ENCODE data around the gene ABCA3. TPM values are rescaled to one million over a fixed set of nuclear protein-coding genes. Genes with fewer than 3 reads are reported as not detected.

ABCA3 gene
- total RNA-seq, 1 donor from 2014 or later: 11.1 TPM

GRCh38 chr16:2324296-2324859, 16.1 kb downstream of the ABCA3 start:
- no peaks in the 10 kb centered on the region for H3K4me1 Mint-ChIP-seq (ENCODE audit: low read depth)
- no peaks in the 10 kb centered on the region for H3K9me3 Mint-ChIP-seq

DNA sequence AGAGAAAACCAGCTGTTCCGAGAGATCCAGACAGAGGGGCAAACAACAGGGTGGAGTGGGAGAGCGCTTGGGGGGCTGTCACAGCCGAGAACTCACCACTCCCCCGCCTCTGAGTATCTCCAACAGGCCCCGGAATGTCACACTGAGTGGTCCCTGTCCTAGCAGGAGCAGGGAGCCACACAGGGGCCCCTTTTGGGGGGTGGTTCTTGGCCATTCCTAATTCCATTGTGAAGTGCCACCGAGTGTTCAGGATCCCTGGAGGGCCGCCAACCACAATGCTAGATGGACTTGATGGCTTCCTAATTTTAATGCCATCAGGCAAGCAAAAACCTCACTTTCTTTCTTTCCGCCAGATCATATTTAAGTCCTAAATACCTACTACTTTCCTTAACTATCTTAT, 16.8 kb downstream of the ABCA3 start:
- H3K4me1 Mint-ChIP-seq (ENCODE audit: low read depth): no peaks in the 10 kb centered on the region
- H3K4me3 Mint-ChIP-seq (ENCODE audit: low read depth): no peak overlapping the region
- H3K36me3 Mint-ChIP-seq (ENCODE audit: low read depth): no peaks in the 10 kb centered on the region
- H3K27me3 Mint-ChIP-seq (ENCODE audit: low read depth): no peaks in the 10 kb centered on the region
- intact Hi-C loops (cut with micrococcal nuclease): no loop called here
- H3K9me3 Mint-ChIP-seq: no peaks in the 10 kb centered on the region
- H3K27ac Mint-ChIP-seq: no peak overlapping the region
- no peak for DNase-seq (ENCODE audit: low spot score)

More at GRCh38 chr16:2324296-2324859, 16.1 kb downstream of the ABCA3 start:
- no peak for DNase-seq (ENCODE audit: low spot score)
- no peak overlapping the region for H3K4me3 Mint-ChIP-seq (ENCODE audit: low read depth)
- H3K27me3 Mint-ChIP-seq (ENCODE audit: low read depth): no peaks in the 10 kb centered on the region
- intact Hi-C loops (cut with micrococcal nuclease): no loop called here
- no peak overlapping the region for H3K27ac Mint-ChIP-seq
- no peaks in the 10 kb centered on the region for H3K36me3 Mint-ChIP-seq (ENCODE audit: low read depth)

DNA sequence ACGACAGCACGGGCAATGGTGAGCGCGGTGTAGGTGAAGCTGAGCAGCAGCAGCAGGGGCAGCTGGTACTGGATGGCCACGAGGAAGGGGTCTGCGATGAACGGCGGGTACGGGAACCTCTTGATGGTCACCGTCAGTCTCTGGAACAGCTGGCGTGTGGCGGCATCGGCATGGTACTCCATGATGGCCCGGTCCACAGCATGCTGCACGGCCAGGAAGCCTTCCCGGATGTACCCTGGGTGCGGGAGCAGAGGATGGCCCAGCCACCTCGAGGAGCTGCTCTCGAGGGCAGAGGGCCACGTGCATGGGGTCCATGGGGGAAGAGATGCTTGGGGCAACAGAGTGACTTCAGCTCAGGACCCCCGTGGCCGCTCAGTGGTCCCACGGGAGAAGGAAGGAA, 20.9 kb downstream of the ABCA3 start:
- H3K9me3 Mint-ChIP-seq: no peaks in the 10 kb centered on the region
- no peaks in the 10 kb centered on the region for H3K36me3 Mint-ChIP-seq (ENCODE audit: low read depth)
- H3K27me3 Mint-ChIP-seq (ENCODE audit: low read depth): no peaks in the 10 kb centered on the region
- no peak overlapping the region for H3K4me3 Mint-ChIP-seq (ENCODE audit: low read depth)
- DNase-seq (ENCODE audit: low spot score): no peak
- H3K27ac Mint-ChIP-seq: no peak overlapping the region
- intact Hi-C loops (cut with micrococcal nuclease): no loop called here
- H3K4me1 Mint-ChIP-seq (ENCODE audit: low read depth): no peaks in the 10 kb centered on the region

DNA sequence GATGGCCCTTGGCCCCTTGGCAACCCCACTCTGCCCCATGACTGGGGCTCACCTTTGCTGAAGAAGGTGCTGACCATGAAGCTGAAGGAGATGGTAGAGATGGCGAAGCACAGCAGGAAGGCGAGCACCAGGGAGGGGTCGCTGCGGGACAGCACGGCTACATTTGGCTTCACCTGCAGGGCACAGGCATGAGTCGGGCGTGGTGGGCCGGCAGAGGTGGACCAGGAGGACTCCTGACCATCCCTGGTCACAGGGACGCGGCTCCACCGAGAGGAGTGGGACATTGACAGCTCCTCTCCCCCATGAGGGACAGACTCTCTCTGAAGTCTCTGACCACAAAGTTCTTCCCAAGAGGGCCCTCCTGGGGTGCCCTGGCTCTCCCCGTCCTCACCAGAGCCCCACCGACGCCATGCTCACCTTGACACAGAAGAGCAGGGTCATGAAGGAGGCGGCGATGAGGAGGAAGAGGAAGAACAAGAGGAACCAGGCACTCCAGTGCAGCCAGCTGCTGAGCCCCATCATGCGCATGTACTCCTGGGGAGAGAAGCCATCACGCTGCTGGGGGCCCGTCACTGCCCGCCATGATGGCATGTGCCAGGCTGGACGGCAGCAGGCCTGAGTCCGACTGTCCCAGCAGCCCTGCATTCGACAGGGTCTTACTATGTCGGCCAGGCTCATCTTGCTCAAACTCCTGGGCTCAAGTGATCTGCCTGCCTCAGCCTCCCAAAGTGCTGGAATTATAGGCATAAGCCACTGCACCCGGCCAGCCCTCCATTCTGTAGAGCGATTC, 23.1 kb downstream of the ABCA3 start:
- DNase-seq (ENCODE audit: low spot score): no peak
- intact Hi-C loops (cut with micrococcal nuclease): no loop called here
- no peaks in the 10 kb centered on the region for H3K27me3 Mint-ChIP-seq (ENCODE audit: low read depth)
- H3K27ac Mint-ChIP-seq: no peak overlapping the region
- no peaks in the 10 kb centered on the region for H3K4me1 Mint-ChIP-seq (ENCODE audit: low read depth)
- no peak overlapping the region for H3K4me3 Mint-ChIP-seq (ENCODE audit: low read depth)
- no peaks in the 10 kb centered on the region for H3K9me3 Mint-ChIP-seq
- H3K36me3 Mint-ChIP-seq (ENCODE audit: low read depth): no peaks in the 10 kb centered on the region

DNA sequence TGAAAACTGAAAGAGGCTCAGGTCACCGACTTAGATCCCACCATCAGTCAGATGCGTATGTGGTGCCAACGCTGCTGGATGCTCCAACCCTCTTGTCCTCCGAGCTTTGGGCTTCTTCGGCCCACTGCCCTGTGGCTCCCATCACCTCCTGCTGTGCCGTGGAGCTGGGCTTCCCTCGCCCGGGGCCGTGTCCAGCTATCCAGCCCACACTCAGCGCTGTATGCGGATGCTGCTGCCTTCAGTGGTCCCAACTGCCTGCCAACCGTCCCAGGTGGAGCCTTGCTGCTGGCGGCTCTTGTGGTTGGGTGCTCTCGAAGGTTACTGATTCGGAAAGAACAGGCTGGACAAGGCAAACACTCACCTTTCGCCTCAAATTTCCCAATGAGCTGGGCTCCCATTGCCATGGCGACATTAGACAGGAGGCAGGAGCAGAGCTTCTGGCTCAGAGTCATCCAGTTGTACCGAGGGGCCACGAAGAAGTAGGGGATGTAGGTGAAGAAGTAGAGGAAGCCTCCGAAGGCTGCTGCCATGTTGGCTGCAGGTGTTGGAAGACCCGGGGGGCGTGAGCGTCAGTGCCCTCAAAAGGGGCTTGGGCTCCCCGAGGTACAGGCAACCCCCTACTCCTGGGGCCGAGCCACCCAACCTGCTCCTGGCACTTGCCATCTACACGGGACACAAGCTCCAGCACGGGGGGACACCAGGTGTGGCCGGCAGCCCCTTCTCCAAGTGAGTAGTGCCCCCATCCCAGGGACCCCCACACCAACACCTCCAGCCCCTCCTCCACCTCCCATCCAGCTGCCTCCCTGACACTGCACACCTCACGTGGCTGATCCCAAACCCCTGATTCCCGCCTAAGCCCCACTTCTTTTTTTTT, 32.2 kb downstream of the ABCA3 start:
- no peaks in the 10 kb centered on the region for H3K9me3 Mint-ChIP-seq

GRCh38 chr16:2299915-2300192, 40.7 kb downstream of the ABCA3 start:
- Mint-ChIP-seq H3K36me3 (ENCODE audit: low read depth) (no peaks in the 10 kb centered on the region), H3K4me1 (ENCODE audit: low read depth) (peaks cover 7% of the 10 kb centered on the region), H3K27me3 (ENCODE audit: low read depth) (no peaks in the 10 kb centered on the region), H3K9me3 (no peaks in the 10 kb centered on the region), H3K27ac (no peak overlapping the region), H3K4me3 (ENCODE audit: low read depth) (no peak overlapping the region)
- DNase-seq (ENCODE audit: low spot score): no peak
- intact Hi-C loops (cut with micrococcal nuclease): no loop called here

More for the DNA sequence above, 32.2 kb downstream of the ABCA3 start:
- Mint-ChIP-seq H3K4me3 (ENCODE audit: low read depth) (no peak overlapping the region), H3K36me3 (ENCODE audit: low read depth) (no peaks in the 10 kb centered on the region), H3K4me1 (ENCODE audit: low read depth) (no peaks in the 10 kb centered on the region), H3K27me3 (ENCODE audit: low read depth) (no peaks in the 10 kb centered on the region), H3K27ac (no peak overlapping the region)
- intact Hi-C loops (cut with micrococcal nuclease): no loop called here
- no peak for DNase-seq (ENCODE audit: low spot score)

GRCh38 chr16:2299121-2299914, 41.2 kb downstream of the ABCA3 start:
- Mint-ChIP-seq H3K4me1 (ENCODE audit: low read depth) (peaks cover 7% of the 10 kb centered on the region), H3K36me3 (ENCODE audit: low read depth) (no peaks in the 10 kb centered on the region), H3K27ac (no peak overlapping the region), H3K4me3 (ENCODE audit: low read depth) (no peak overlapping the region), H3K9me3 (no peaks in the 10 kb centered on the region), H3K27me3 (ENCODE audit: low read depth) (no peaks in the 10 kb centered on the region)
- intact Hi-C loops (cut with micrococcal nuclease): no loop called here
- DNase-seq (ENCODE audit: low spot score): no peak

DNA sequence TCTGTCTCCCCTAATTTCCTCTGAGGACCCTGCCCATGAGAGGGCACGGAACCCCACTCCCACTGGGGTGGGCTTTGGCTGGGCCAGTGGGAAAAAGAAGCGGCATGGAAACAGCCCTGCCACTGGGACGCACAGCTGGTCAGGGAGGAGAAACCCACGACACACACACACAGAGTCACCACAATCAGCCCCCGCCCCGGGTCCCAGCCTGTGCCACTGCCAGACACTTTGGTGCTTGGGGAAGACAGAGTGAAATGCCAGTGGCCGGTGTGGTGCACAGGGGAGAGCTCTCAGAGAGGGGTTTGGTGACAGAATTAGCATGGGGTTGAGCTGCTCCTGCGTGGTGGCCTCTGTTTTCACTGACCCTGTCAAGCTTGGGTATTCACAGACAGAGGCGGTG, 41.9 kb downstream of the ABCA3 start:
- no peak for DNase-seq (ENCODE audit: low spot score)

DNA sequence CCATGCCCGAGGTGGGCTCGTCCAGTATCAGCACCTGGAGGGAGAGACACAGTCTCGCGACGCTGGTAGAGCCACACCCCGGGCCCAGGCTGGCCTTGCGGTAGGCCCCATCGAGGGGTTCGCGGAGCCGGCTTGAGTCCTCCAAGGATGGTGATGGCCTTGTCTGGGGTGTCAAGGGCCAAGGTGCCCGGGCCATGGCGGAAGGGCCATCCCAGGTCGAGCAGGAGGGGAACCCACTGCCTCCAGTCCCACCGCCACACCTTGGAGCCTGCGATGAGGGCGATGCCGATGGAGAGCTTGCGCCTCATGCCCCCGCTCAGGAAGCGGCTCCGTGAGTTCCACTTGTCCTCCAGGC, 43.0 kb downstream of the ABCA3 start:
- Mint-ChIP-seq H3K36me3 (ENCODE audit: low read depth) (no peaks in the 10 kb centered on the region), H3K4me3 (ENCODE audit: low read depth) (no peak overlapping the region), H3K4me1 (ENCODE audit: low read depth) (peaks cover 7% of the 10 kb centered on the region), H3K9me3 (no peaks in the 10 kb centered on the region), H3K27ac (no peak overlapping the region), H3K27me3 (ENCODE audit: low read depth) (no peaks in the 10 kb centered on the region)
- intact Hi-C loops (cut with micrococcal nuclease): no loop called here
- DNase-seq (ENCODE audit: low spot score): no peak

More for the DNA sequence above, 41.9 kb downstream of the ABCA3 start:
- Mint-ChIP-seq H3K9me3 (no peaks in the 10 kb centered on the region), H3K4me1 (ENCODE audit: low read depth) (peaks cover 7% of the 10 kb centered on the region), H3K4me3 (ENCODE audit: low read depth) (no peak overlapping the region), H3K36me3 (ENCODE audit: low read depth) (no peaks in the 10 kb centered on the region), H3K27me3 (ENCODE audit: low read depth) (no peaks in the 10 kb centered on the region), H3K27ac (no peak overlapping the region)
- intact Hi-C loops (cut with micrococcal nuclease): no loop called here

DNA sequence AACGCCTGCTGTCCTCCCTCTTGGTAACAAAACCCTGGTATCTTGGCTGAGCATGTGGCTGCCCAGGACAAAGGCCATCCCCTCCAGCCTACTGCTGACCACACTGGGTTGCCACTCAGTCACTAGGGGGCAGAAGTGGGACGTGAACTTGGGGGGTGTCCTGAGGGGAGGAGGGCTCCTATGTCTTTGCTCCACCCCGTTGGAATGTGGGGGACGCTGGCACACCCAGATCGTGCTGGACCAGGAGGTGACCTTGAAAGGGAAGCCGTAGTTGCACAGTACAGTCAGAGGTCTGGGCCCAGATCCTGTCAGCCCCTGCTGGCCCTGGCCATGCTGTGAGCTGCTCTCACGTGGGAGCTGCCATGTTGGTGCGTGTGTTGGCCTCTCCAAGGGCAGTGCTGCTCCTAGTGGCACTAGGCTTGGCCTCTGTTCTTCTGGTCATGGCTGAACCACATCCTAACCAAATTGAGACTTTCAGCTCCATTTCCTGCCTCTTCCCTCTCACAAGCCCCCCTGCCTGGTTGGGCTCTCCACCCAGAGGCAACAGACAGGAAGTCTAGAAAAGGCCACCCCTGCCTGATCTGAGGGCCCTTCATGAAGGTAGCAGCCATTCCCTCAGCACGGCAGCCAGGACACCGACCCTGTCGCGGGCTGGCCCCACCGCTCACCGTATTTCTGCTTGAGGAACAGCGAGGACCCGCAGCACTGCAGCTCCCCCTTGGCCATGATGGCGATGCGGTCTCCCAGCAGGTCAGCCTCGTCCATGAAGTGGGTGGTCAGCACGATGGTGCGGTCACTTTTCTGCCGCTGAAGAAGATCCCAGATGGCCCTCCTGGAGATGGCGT, 43.6 kb downstream of the ABCA3 start:
- H3K27ac Mint-ChIP-seq: no peak overlapping the region
- H3K27me3 Mint-ChIP-seq (ENCODE audit: low read depth): no peaks in the 10 kb centered on the region
- no peak overlapping the region for H3K4me3 Mint-ChIP-seq (ENCODE audit: low read depth)
- peaks cover 7% of the 10 kb centered on the region for H3K4me1 Mint-ChIP-seq (ENCODE audit: low read depth)
- no peak for DNase-seq (ENCODE audit: low spot score)
- H3K9me3 Mint-ChIP-seq: no peaks in the 10 kb centered on the region
- no peaks in the 10 kb centered on the region for H3K36me3 Mint-ChIP-seq (ENCODE audit: low read depth)
- intact Hi-C loops (cut with micrococcal nuclease): no loop called here

- peaks cover 7% of the 10 kb centered on the region for H3K4me1 Mint-ChIP-seq (ENCODE audit: low read depth)
- no peaks in the 10 kb centered on the region for H3K9me3 Mint-ChIP-seq
- H3K27me3 Mint-ChIP-seq (ENCODE audit: low read depth): no peaks in the 10 kb centered on the region
- H3K27ac Mint-ChIP-seq: no peak overlapping the region
- no peak overlapping the region for H3K4me3 Mint-ChIP-seq (ENCODE audit: low read depth)
- H3K36me3 Mint-ChIP-seq (ENCODE audit: low read depth): no peaks in the 10 kb centered on the region
- no peak for DNase-seq (ENCODE audit: low spot score)
- intact Hi-C loops (cut with micrococcal nuclease): no loop called here
These were observed 45.3 kb downstream of the ABCA3 start for GRCh38 chr16:2295056-2295798.
